ENCODE results near the gene TXNDC12. TPM values are rescaled to one million over a fixed set of nuclear protein-coding genes. Genes with fewer than 3 reads are reported as not detected.
"Not testable (repeated sequence)": the region's sequence is repeated elsewhere in the genome, so short reads cannot be mapped to it uniquely, and the experiment has no call there.

The TXNDC12 gene
- total RNA-seq, 1 donor from 2014 or later: 49.9 TPM

DNA sequence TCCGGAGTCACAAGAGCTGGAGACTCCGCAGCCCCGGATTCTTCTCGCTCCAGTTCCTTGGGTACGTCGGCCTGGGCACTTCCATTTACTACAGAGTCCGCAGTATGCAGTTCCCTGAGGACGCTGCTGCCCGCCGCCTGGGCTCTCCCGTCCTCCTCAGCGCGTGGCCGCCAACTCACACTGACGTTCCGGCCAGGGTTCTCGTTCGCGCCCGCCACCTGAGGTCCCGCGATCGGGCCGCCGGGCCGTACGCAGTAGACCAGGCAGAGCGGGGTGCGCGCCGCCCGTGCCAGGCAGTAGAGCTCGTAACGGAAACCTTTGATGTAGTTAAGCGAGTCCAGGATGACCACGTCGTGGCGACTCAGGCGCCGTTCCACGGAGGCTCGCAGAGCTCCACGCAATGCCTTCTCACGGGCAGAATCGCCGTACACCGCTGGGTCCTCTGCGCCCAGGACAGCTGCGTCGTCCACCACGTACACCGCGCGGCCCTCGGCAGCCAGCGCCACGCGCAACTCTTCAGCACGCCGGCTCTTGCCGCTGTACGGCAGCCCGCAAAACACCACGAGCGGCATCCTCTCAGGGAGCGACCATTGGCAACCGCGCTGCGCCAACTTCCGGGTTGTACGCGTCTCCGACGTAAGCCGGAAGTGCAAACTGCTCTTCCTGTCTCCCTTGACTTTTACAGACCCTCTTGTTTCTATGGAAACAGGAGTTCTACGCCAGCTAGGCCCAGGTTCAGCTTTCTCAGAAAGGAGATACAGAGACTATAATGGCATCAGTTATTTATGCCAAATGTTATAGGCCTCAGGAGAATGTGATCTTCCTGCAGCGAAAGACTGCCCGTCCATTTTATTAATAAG, 21.6 kb downstream of the TXNDC12 start, which contains the start of gene KTI12:
Gene KTI12, minus strand, starts transcription at position 621 of the 860 bp plus-strand sequence. Its CDS starts 49 bp downstream, at position 572.
- Mint-ChIP-seq H3K4me3 (ENCODE audit: unreplicated experiment) (peak within 1 kb of the TSS; percentile 92), H3K36me3 (ENCODE audit: low read depth, unreplicated experiment) (no peaks in the 10 kb centered on the region), H3K27me3 (ENCODE audit: unreplicated experiment) (peaks cover 9% of the 10 kb centered on the region), H3K9me3 (ENCODE audit: unreplicated experiment) (no peaks in the 10 kb centered on the region), H3K4me1 (ENCODE audit: unreplicated experiment) (peaks cover 25% of the 10 kb centered on the region), H3K27ac (ENCODE audit: unreplicated experiment) (peak within 1 kb of the TSS; percentile 97)
- TF ChIP-seq, protein P1, sequence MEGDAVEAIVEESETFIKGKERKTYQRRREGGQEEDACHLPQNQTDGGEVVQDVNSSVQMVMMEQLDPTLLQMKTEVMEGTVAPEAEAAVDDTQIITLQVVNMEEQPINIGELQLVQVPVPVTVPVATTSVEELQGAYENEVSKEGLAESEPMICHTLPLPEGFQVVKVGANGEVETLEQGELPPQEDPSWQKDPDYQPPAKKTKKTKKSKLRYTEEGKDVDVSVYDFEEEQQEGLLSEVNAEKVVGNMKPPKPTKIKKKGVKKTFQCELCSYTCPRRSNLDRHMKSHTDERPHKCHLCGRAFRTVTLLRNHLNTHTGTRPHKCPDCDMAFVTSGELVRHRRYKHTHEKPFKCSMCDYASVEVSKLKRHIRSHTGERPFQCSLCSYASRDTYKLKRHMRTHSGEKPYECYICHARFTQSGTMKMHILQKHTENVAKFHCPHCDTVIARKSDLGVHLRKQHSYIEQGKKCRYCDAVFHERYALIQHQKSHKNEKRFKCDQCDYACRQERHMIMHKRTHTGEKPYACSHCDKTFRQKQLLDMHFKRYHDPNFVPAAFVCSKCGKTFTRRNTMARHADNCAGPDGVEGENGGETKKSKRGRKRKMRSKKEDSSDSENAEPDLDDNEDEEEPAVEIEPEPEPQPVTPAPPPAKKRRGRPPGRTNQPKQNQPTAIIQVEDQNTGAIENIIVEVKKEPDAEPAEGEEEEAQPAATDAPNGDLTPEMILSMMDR (IDR thresholded peaks at IDR 0.05; ENCODE audit: unreplicated experiment): no peak
- DNase-seq (ENCODE audit: low spot score): peak; percentile 76

DNA sequence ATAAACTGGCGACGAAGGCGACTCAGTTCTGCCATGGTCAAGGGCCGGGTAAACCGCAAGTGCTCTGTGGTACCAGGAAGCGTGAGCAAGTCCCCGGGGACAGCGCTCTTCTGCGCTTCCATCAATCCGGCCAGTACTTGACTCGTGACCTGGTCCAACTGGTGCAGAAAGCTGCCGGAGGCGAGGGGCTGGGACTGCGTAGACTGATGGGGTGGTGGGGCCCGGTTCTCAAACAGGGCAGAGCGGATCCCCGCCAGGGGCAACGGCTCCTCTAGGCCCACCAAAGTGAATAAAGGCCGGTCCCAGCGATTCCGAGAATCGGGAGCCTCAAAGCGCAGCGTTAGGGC, 22.2 kb downstream of the TXNDC12 start:
- Mint-ChIP-seq H3K4me1 (ENCODE audit: unreplicated experiment) (peaks cover 25% of the 10 kb centered on the region), H3K27ac (ENCODE audit: unreplicated experiment) (peak overlapping the region; percentile 84)

DNA sequence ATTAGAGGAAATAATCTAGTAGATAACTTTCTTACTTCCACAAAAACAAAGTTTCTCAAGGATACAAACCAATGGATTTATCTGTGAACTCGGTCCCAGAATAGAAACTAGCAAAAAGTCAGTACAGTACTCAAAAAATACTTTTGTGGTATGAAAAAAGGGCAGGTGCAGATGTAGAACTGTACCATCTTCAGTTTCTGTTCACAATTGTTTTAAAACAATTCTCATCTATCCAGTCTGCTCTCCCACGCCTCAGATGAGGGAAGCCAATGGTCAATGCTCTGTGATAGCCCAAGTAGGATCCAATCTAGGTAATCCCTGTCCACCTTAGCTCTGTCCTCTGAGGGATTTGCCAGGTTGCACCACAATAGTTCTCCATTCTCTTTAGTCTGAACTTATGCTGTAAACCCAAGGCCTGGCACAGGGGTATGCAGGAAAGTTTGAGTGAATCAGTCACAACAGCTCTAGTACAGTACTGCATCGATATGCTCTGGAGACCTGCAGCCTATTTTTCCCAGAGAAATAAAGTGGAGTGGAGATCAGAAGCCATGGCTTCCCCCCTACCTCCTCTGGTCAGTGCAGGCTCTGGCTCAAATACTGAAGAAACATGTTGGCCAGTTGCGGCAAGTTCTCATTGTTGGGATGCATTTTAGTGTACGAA, 22.7 kb downstream of the TXNDC12 start:
- Mint-ChIP-seq H3K27me3 (ENCODE audit: unreplicated experiment) (peaks cover 9% of the 10 kb centered on the region), H3K27ac (ENCODE audit: unreplicated experiment) (peak overlapping the region; percentile 84), H3K4me1 (ENCODE audit: unreplicated experiment) (peaks cover 25% of the 10 kb centered on the region), H3K36me3 (ENCODE audit: low read depth, unreplicated experiment) (no peaks in the 10 kb centered on the region), H3K4me3 (ENCODE audit: unreplicated experiment) (peak overlapping the region; percentile 92), H3K9me3 (ENCODE audit: unreplicated experiment) (no peaks in the 10 kb centered on the region)
- TF ChIP-seq, protein P1 (IDR thresholded peaks at IDR 0.05; ENCODE audit: unreplicated experiment): no peak
- peak; percentile 3 for DNase-seq (ENCODE audit: low spot score)

More for the DNA sequence above, 22.2 kb downstream of the TXNDC12 start:
- DNase-seq (ENCODE audit: low spot score): peak; percentile 13
- Mint-ChIP-seq H3K4me3 (ENCODE audit: unreplicated experiment) (peak overlapping the region; percentile 92), H3K27me3 (ENCODE audit: unreplicated experiment) (peaks cover 9% of the 10 kb centered on the region), H3K9me3 (ENCODE audit: unreplicated experiment) (no peaks in the 10 kb centered on the region), H3K36me3 (ENCODE audit: low read depth, unreplicated experiment) (no peaks in the 10 kb centered on the region)
- TF ChIP-seq, protein P1 (IDR thresholded peaks at IDR 0.05; ENCODE audit: unreplicated experiment): no peak

DNA sequence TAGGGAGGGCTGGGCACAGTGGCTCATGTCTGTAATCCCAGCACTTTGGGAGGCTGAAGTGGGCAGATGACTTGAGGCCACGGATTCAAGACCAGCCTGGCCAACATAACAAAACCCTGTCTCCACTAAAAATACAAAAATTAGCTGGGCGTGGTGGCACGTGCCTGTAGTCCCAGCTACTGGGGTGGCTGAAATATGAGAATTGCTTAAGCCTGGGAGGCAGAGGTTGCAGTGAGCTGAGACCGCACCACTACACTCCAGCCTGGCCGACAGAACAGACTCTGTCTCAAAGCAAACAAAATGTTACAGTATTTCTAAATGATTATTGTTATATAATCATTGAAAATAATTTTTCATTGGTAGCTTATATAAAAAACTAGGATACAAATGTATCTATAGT, 26.2 kb downstream of the TXNDC12 start:
- DNase-seq (ENCODE audit: low spot score); H3K27me3 Mint-ChIP-seq (ENCODE audit: unreplicated experiment); H3K9me3 Mint-ChIP-seq (ENCODE audit: unreplicated experiment); H3K27ac Mint-ChIP-seq (ENCODE audit: unreplicated experiment); H3K4me3 Mint-ChIP-seq (ENCODE audit: unreplicated experiment); H3K36me3 Mint-ChIP-seq (ENCODE audit: low read depth, unreplicated experiment): not testable (repeated sequence)
- peaks cover 21% of the 10 kb centered on the region for H3K4me1 Mint-ChIP-seq (ENCODE audit: unreplicated experiment)

DNA sequence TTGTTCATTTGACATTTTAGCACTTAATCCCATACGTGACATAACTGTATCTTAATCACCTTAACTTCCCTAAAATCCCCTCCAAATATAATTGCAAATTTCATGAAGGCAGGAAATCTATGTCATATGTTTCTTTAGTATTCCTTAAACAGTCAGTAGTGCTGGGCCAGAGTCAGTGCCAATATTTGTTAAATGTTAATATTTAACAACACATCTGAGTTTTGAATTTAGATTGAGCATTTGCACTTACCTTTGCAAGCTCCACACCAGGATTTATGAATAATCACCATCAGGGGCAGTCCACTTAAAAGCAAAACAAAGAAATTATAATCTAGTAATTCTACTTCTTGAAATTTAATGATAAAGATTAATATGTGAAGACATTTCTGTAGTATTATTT, 26.7 kb downstream of the TXNDC12 start:
- no peaks in the 10 kb centered on the region for H3K9me3 Mint-ChIP-seq (ENCODE audit: unreplicated experiment)

More for the DNA sequence above, 26.7 kb downstream of the TXNDC12 start:
- Mint-ChIP-seq H3K4me3 (ENCODE audit: unreplicated experiment) (no peak overlapping the region), H3K4me1 (ENCODE audit: unreplicated experiment) (peaks cover 20% of the 10 kb centered on the region), H3K36me3 (ENCODE audit: low read depth, unreplicated experiment) (peaks cover 12% of the 10 kb centered on the region), H3K27me3 (ENCODE audit: unreplicated experiment) (peaks cover 2% of the 10 kb centered on the region), H3K27ac (ENCODE audit: unreplicated experiment) (no peak overlapping the region)
- DNase-seq (ENCODE audit: low spot score): no peak
- TF ChIP-seq, protein P1 (IDR thresholded peaks at IDR 0.05; ENCODE audit: unreplicated experiment): no peak
